Thyroid gland (tissue), 4 donors: Measurements from ENCODE around the gene AMMECR1.

Experiments used
- CTCF ChIP-seq, 6 experiments: fragments of 200-600 bp in 3 of 6; fragments of 450-650 bp in 3 of 6; sonication (generic) in 3 of 6; IDR thresholded peaks; one replicate each; pipeline ENCODE4 v1.5.1; 2016 to 2019; ENCODE audit warnings: antibody characterized with exemption in 6 of 6, mild to moderate bottlenecking in 2 of 6, inconsistent platforms in 1 of 6, moderate library complexity in 1 of 6
- POLR2A ChIP-seq, 2 donors: fragments of 450-650 bp; IDR thresholded peaks; one replicate each; pipeline ENCODE4 v1.6.1; 2017; ENCODE audit warnings: antibody characterized with exemption in 2 of 2, mild to moderate bottlenecking in 2 of 2, moderate library complexity in 1 of 2

- no peak for TF ChIP-seq CTCF (IDR thresholded peaks at IDR 0.05)
- TF ChIP-seq POLR2A (IDR thresholded peaks at IDR 0.05), result no peak
These were observed 154.4 kb downstream of the AMMECR1 start for GRCh38 chrX:110163488-110163887.
